Stimulated activated CD8-positive, alpha-beta memory T cell treated with anti-CD3 and anti-CD28 coated beads, Interleukin-7, amount 100 ng/mL, for 4 hours (primary cell): ENCODE measurements around the gene IMPDH2.
A peak's percentile ranks its signal among the peaks of the same experiment; 100 is the strongest.

Source experiments
- DNase-seq, 2 donors: peaks; one replicate each; pipeline ENCODE4 v3.0.0-alpha.2; 2020; ENCODE audit warnings: low read depth in 2 of 2

IMPDH2 gene

DNA sequence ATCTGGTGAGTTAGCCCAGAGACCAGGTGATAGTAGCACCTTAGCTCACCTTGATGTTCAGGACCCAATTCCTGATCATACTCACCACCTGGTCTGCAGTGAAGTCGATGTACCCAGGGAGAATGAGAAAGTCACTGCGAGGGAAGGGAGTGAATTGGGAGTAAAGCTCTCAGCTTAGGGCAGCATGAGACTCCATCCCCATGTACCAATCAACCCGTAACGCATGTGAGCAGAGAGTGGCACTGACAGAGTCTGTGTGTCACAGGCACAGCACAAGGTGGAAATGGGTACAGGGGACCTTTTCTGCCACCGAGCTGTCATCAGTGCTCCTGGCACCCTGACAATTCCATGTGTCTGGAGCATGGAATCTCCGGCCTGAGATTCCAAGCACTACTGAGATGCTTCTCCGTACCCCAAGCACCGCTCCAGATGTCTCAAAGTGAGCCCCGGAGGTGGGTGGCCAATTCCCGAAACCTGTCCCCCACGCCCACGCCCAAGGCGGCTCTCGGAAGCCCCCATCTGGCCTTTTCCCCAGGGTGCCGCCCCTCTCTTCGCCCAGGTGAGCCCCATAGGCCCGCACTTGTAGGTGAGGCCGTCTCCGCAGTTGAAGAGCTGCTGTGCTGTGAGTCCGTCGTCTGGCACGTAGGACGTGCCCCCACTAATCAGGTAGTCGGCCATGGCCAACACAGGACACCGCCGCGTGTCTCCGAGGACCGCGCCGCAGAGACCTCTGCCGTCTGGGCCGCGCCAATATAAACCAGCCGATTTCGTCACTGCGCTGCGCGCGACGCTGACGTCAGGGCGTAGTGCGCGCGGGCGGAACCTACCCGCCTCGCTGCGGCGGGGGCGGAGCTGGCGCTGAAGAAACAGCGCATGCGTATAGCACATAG lies at the start of gene IMPDH2:
Gene IMPDH2 (minus strand): TSS at position 726 of the 890 bp plus-strand sequence. CDS start 48 bp downstream, at position 678.
- peak; percentile 87 to 89 for DNase-seq

DNA sequence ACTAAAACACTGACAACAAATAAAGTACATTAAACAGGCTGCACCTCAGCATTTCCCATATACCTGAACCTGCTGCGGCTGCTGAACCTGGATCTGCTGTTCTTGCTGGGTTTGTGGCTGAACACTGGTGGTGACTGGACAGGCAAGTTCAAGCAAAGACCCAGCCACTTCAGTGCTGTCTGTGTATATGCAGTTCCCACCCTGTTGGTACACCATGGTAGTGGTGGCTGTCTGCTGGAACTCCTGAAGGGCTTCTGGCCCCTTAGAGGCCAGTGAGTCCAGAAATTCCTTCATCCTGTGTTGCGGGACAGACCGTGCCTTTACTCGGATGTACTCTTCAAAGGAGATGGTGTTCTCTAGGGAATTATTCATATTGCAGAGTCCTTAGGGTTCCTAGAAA lies 47.4 kb upstream of the IMPDH2 start:
- DNase-seq, result no peak

- DNase-seq, result no peak
These were observed 46.9 kb upstream of the IMPDH2 start for GRCh38 chr3:49076116-49076515.

DNA sequence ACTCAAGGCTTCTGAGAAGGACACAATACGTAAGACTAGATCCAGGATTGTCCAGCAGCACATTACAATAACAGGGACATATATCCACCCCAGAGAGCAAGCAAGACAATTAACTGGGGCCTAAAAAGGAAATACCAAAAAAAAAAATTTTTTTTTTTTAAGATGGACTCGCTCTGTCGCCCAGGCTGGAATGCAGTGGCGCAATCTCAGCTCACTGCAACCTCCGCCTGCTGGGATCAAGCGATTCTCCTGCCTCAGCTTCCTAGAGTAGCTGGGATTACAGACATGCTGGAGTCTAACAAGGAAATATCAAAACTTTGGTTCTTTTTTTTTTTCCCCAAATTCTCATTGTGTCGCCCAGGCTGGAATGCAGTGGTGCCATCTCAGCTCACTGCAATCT lies 28.8 kb upstream of the IMPDH2 start:
- no peak for DNase-seq

- no peak for DNase-seq
These were observed 28.1 kb upstream of the IMPDH2 start for GRCh38 chr3:49057268-49057667.

GRCh38 chr3:49054344-49054862 lies 25.2 kb upstream of the IMPDH2 start:
- no peak for DNase-seq

GRCh38 chr3:49053543-49053942 lies 24.3 kb upstream of the IMPDH2 start:
- no peak for DNase-seq

- DNase-seq, result no peak
These were observed 6.1 kb upstream of the IMPDH2 start for GRCh38 chr3:49035281-49035680.

- DNase-seq, result no peak
These were observed 5.5 kb upstream of the IMPDH2 start for GRCh38 chr3:49034650-49035049.

DNA sequence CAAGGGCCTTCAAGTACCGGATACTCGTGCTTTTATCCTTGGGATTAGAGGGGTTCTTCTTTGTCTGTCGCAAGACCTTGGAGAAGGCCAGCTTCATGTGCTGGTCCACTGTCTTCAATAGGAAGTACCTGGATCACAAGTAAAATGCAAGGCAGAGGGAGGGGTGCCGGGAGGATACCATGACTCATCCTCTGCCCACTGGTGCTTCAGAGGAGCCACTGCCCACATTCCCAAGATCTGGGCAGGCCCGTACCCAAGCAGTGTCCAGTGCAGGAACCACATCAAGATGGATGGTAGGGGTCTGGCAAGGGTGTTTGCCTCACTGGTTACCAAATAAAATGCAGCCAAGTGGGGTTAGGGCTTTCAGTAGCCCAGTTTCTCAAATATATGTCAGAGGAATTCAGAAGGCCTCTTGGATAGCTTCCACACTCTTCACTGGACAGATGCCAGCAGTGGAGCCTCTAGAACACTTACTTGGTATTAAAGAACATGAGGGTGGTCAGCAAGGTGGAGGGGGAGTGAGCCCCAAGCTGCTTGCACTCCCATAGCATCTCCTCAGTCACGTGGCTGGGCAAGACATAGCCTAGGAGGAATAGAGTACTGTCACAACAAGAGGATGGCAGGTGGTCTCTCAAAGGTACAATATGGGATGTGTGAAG lies 3.6 kb upstream of the IMPDH2 start:
- no peak for DNase-seq

- DNase-seq, result no peak
These were observed 1.1 kb upstream of the IMPDH2 start for GRCh38 chr3:49030321-49030720.

DNA sequence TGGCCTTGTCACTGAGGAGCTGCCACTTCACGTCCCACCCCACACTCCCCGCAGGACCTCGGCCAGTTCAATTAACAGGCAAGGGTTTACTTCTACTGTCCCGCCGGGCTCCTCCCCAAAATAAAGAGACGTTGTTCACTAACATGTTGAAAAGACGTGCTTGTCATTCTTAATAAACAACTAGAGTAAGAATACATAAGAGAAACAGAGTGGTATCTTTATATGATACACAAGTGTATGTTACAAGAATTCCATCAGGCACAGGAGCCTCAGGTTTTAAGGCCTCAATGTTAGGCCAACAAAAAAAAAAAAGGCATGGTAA lies 326 bp upstream of the IMPDH2 start:
- DNase-seq, result no peak

GRCh38 chr3:49028298-49028672 lies 913 bp downstream of the IMPDH2 start:
- no peak for DNase-seq

DNA sequence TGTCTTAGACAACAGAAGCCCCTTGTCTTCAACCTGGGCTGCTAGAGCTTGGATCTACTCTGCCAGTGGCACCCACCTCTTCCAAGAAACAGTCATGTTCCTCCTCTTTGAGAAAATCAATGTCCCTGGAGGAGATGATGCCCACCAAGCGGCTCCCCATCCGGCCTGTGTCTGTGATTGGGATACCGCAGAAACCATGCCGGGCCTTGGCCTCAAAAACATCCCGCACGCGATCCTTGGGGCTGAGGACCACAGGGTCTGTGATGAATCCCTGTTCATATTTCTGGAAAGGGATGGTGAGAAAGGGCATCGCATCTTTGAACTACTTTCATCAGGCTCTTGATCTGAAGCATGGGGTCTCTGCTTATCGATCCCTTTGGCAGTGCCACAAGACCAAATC lies 1.6 kb downstream of the IMPDH2 start:
- DNase-seq, result no peak

GRCh38 chr3:49026536-49026935 lies 2.7 kb downstream of the IMPDH2 start:
- no peak for DNase-seq

GRCh38 chr3:49025793-49026520 lies 3.2 kb downstream of the IMPDH2 start:
- no peak for DNase-seq

- no peak for DNase-seq
These were observed 4.0 kb downstream of the IMPDH2 start for GRCh38 chr3:49025005-49025792.

- DNase-seq, result no peak
These were observed 4.7 kb downstream of the IMPDH2 start for GRCh38 chr3:49024449-49024848.

DNA sequence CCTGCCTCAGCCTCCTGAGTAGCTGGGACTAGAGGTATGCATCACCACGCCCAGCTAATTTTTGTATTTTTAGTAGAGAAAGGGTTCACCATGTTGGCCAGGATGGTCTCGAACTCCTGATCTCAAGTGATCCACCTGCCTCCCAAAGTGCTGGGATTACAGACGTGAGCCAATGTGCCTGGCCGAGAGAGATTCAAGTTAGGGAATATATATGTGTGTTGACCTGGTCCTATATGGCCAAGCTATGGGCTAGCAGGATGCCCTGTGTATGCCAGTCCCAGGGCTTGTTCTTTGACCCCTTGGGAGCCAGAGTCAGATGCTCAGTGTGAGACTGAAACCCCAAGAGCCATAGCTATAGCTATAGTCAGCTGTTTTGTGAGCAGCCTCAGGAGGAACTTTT lies 5.4 kb downstream of the IMPDH2 start:
- DNase-seq, result no peak

GRCh38 chr3:49022688-49023171 lies 6.5 kb downstream of the IMPDH2 start:
- DNase-seq, result no peak
